GM18873 (cell line): ENCODE results near the gene DDX49.
"Not testable (repeated sequence)": the region's sequence is repeated elsewhere in the genome, so short reads cannot be mapped to it uniquely, and the experiment has no call there.

Experiments used
- ATAC-seq: cut with Tn5 transposase; IDR thresholded peaks from one replicate; pipeline ENCODE4 v1.9.1; 2021; ENCODE audit warnings: mild to moderate bottlenecking, moderate library complexity, moderate number of reproducible peaks; ENCODE audit not compliant: unreplicated experiment, low FRiP score

Gene DDX49

GRCh38 chr19:18940769-18941627 is 21.5 kb downstream of the DDX49 start, which contains the start of gene HOMER3:
TSS of gene HOMER3 (minus strand) at chr19:18941217. CDS start at chr19:18938982, 2,235 bp downstream.
- no peak for ATAC-seq

- no peak for ATAC-seq
Observed at GRCh38 chr19:18941628-18942354, 22.3 kb downstream of the DDX49 start.

GRCh38 chr19:18942692-18943091 is 23.2 kb downstream of the DDX49 start:
- ATAC-seq, result no peak

GRCh38 chr19:18943465-18943864 is 23.9 kb downstream of the DDX49 start:
- ATAC-seq, result no peak

GRCh38 chr19:18945297-18945696 is 25.8 kb downstream of the DDX49 start:
- no peak for ATAC-seq

- ATAC-seq, result no peak
Observed at GRCh38 chr19:18946335-18946734, 26.8 kb downstream of the DDX49 start.

- no peak for ATAC-seq
Observed at GRCh38 chr19:18946918-18947317, 27.4 kb downstream of the DDX49 start.

- ATAC-seq, result no peak
Observed at GRCh38 chr19:18948075-18948975, 28.8 kb downstream of the DDX49 start.

- no peak for ATAC-seq
Observed at GRCh38 chr19:18948976-18949356, 29.5 kb downstream of the DDX49 start.

- ATAC-seq, result no peak
Observed at GRCh38 chr19:18949858-18950257, 30.3 kb downstream of the DDX49 start.

GRCh38 chr19:18951721-18952281 is 32.3 kb downstream of the DDX49 start:
- no peak for ATAC-seq

GRCh38 chr19:18952364-18953003 is 33.0 kb downstream of the DDX49 start:
- ATAC-seq, result not testable (repeated sequence)

- ATAC-seq, result no peak
Observed at GRCh38 chr19:18954094-18954493, 34.6 kb downstream of the DDX49 start.

- ATAC-seq, result no peak
Observed at GRCh38 chr19:18955042-18955441, 35.5 kb downstream of the DDX49 start.

- no peak for ATAC-seq
Observed at GRCh38 chr19:18960370-18960769, 40.9 kb downstream of the DDX49 start.

GRCh38 chr19:18961767-18962620 is 42.5 kb downstream of the DDX49 start:
- no peak for ATAC-seq

- no peak for ATAC-seq
Observed at GRCh38 chr19:18964121-18964520, 44.6 kb downstream of the DDX49 start.

- ATAC-seq, result no peak
Observed at GRCh38 chr19:18966307-18966706, 46.8 kb downstream of the DDX49 start.
